Mesenteric fat pad (tissue), 1 donor: ENCODE measurements around the gene PRKCD. TPM values are rescaled to one million over a fixed set of nuclear protein-coding genes. Genes with fewer than 3 reads are reported as not detected.

ENCODE experiments used
- DNase-seq: peaks from one replicate; pipeline ENCODE4 v3.0.0-alpha.2; 2020; ENCODE audit warnings: low spot score
- total RNA-seq: library from RNA; stranded (reverse); fragmentation: NEBNext Ultra II Directional; extraction: Animal tissue kit (Norgen Biotek cat#: 25700); gene quantifications from one replicate; pipeline ENCODE4 v1.2.1, GENCODE V29; 2021
- donor health status: DM: yes; HTN: yes; CAD: no.

Gene PRKCD
- total RNA-seq, 1 donor from 2014 or later, result 80.4 TPM

- no peak for DNase-seq
These were observed 27.7 kb downstream of the PRKCD start for GRCh38 chr3:53188720-53189119.

GRCh38 chr3:53189276-53189675 lies 28.3 kb downstream of the PRKCD start:
- DNase-seq, result no peak

- no peak for DNase-seq
These were observed 29.6 kb downstream of the PRKCD start for GRCh38 chr3:53190659-53191058.

DNA sequence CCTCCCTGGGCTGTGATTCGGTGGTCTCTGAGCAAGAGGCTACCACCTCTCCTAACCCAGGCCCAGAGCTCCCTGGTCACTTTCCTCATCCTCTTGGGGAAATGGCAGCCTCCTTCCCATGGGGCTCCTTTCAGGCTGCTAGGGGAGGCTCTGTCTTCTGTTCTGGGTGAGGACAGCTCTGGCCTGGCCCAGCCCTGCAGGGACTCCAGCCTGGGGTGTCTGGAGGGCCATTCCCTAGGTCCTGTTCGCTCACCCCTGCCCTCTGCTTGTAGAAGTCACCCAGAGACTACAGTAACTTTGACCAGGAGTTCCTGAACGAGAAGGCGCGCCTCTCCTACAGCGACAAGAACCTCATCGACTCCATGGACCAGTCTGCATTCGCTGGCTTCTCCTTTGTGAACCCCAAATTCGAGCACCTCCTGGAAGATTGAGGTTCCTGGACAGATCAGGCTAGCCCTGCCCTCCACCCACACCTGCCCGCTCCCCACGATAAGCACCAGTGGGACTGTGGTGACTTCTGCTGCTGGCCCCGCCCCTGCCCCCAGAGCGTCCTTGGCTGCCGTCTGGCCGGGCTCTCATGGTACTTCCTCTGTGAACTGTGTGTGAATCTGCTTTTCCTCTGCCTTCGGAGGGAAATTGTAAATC lies 30.9 kb downstream of the PRKCD start:
- DNase-seq, result no peak

GRCh38 chr3:53192608-53193007 lies 31.6 kb downstream of the PRKCD start:
- no peak for DNase-seq

DNA sequence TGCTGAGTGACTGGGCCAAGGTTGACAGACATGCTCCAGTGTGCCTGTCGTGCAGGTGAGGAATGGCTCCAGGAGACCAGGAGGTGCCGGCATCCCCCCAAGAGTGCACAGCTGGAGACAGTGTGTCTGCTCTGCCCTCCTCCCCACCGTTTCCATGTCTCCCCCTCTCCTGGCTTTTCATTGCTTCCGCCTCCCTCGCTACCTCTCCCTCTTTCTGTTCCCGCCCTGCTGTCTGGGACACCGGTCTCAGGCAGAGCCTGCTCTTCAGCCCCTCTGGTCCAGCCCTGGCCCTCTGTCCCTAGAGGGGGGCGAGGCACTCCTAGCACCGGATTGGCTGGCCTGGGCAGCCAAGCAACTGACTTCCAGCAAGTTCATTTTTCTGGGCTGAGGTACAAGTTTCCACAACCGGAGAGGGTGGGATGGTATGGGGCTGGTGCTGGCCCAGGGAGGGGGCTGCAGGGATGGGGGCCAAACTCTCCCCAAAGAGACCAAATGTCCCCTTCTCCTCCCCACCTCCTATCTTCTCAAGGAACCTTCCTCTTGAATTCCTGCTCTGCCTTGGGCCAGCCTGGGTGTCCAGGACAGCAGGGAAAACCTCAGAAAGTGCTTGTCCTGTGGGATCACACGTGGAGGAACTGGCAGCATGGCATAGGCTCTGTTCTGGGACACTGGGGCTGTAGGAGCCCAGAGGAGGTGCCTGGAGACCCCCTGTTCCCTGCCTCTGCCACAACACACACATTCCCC lies 32.6 kb downstream of the PRKCD start:
- DNase-seq, result no peak

DNA sequence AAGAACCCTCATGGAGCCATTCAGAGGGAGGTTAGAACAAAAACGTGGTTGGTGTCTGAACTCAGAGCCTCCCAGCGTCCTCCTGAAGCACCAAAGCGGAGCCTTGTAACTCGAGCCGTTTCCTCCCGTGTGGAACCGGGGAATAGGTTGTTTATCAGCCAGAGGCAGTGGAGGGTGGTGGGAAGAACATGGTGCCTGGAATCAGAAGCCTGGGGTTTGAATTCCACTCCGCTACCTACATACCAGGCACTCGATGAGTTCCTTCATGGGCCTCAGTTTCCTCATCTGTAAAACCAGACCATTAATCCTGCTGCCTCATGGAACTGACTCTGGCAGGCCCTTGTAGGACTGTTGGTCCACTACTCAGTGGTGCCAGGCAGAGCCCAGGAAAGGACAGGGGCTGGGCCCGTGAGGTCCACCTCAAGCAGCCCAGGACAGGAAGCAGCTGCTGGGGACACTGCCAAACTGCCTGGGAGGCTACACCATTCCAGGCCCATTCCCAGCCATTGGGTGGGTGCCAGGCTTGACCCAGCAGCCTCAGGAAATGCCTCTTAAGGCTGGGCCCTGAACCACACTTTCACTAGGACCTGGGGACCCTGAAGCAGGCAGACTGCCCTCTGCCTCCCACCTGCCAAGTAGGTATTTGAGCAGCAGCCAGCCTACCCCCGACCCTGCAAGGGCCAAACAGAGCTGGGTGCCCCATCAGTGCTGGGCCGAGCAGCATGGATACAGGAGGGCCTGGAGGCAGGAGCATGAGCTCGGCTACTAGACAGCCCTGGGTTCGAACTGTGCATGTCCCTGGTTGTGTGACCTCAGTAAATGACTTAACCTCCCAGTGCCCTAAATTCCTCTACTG lies 33.4 kb downstream of the PRKCD start:
- DNase-seq, result no peak

DNA sequence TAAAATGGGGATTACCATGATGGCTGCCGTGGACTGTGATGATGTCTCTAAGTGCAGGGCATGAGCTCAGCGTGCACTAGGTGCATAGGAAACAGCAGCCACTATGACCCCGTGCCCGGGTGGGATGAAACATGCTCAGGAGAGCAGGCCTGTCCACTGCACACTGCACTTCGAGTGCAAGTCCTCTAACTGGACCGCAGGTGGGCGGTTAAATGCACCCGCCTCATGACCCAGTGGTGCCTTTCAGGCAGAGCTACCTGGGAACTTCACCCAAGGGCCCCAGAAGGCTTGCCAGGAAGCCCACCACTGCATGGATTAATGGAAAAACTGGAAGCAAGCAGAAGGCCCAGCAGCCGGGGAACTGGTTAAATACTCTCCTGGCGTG lies 34.0 kb downstream of the PRKCD start:
- no peak for DNase-seq

- DNase-seq, result no peak
These were observed 34.9 kb downstream of the PRKCD start for GRCh38 chr3:53195602-53196574.

DNA sequence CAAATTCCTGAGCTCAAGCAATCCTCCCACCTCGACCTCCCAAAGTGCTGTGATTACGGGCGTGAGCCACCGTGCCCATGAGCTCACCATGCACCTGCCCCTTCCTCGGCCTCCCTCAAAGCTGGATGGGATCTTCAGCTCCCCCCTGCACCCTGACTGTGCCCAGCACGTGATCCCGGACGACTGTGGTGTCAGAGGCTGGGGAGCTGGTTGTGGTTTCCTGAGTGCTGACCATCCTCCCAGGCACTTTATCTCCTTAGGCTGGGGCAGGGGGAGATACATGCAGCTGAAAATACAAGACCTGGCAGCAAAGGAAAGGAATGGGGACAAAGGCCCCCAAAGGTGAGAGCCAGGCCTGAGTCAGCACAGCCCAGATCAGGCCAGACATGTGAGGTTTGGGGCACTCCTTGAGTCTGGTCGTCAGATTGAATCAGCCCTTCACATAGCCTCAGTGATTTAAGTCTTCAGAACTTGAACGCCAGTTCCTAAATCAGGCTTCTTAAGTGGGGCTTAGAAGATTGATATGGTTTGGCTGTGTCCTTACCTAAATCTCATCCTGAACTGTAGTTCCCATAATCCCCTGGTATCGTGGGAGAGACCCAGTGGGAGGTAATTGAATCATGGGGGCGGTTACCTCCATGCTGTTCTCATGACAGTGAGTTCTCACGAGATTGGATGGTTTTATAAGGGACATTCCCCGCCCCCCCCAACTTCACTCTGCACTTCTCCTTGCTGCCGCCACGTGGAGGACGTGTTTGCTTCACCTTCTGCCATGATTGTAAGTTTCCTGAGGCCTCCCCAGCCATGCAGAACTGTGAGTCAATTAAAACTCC lies 35.8 kb downstream of the PRKCD start:
- DNase-seq, result no peak

DNA sequence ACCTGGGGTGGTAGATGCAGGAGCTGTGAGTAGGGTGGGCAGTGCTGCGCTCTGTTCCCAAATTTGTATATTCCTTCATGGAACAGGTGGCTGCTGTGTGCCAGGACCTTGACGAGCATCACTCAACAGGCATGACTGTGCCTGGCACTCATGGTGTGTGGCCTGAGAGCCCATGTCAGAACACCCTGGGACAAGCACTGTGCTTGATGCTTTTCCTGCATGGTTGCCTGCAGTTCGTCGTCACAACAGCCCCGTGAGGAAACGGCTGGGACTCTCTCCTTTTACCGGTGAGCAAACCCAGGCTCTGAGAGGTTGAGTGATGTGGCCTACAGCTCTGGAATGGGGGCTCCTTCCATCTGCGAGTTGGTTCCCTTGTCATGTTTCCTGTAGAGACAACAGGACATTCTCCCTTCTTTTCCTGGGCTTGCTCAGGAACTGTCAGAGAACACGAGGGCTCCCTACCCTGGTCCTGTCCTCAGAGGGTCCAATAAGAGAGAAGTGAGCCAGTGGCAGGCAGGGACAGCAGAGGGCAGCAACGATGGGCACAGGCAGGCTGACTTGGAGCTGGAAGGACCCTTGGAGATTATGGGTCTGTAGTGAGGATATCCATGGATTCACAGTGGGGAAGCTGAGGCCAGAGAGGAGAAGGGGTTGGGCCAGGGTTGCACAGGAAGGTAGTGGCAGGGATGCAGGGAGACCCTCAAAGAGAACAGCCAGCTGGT lies 37.4 kb downstream of the PRKCD start:
- DNase-seq, result no peak

DNA sequence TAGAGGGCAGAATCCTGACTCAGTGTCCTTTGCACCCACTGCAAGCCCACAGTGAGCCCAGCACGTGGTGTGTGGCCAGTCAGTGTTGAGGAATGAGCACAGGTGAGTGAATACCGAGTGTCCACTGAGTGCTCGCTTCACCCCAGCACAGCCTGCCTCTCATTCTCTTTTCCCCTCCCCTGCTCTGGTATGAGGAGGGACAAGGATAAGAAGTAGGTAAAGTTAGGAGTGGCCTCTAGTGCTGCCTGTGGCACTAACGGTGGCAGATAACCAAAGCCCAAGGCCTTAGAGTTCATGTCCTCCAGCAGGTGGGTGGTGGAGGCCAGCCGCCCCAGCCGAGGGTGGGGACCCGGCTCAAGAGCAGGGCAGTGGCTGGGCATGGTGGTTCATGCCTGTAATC lies 38.0 kb downstream of the PRKCD start:
- DNase-seq, result no peak

DNA sequence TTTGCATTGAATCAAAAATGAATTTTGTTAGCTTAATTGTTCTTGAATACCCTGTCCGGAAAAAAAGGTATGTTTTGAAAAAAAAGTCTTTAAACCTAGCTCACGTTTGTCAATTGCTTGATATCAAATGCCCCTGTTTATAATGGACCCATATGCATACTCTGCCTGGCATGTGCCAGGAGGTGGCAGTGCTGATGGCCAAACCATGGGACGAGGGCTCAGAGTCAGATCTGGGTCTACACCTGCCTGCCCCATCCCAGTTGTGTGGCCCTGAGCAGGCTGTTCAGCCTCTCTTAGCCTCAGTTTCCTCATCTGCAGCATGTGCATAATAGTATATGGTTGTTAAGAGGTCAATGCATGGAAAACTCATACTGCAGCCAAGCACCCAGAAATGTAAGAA lies 38.8 kb downstream of the PRKCD start:
- DNase-seq, result no peak

DNA sequence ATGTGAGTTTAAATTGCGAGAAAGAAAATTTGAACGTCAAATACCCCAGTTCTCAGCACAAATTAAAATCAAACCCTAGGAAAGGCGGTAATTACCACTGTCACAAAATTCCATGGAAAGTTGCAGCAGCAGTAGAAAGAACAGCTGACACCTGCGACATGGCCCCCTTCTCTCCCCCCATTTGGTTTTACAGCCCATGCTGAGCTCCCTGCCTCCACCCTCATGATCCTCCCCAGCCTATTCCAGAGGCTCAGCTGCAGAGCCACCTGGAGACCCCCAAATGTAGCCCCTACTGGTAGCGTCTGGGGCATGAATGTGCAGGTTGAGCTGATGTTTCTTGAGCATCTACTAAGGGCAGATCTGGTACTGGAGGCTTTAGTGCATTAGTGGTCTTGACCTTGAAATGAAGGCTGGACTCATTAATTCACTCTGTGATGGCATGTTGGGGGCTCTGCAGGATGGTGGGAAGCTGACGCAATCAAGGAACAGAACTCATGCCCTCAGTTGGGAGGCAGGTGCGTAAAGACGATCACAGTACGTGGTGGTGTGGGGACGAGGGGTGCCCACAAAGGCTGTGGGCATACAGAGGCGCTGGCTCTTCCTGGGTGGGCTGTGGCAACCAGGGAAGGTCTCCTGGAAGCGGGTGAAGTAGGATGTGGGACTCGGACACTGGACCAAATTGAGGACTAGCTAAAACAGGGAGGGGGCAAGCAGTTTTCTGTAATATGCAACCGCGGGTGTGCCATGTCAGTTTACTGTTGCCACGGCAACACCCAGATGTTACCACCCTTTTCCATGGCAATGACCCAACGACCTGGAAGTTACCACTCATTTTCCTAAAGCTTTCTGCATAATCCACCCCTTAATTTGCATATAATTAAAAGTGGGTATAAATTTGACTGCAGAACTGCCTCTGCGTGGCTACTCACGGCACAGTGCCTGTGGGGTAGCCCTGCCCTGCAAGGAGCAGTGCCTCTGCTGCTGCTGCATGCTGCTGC lies 39.8 kb downstream of the PRKCD start:
- DNase-seq, result no peak

DNA sequence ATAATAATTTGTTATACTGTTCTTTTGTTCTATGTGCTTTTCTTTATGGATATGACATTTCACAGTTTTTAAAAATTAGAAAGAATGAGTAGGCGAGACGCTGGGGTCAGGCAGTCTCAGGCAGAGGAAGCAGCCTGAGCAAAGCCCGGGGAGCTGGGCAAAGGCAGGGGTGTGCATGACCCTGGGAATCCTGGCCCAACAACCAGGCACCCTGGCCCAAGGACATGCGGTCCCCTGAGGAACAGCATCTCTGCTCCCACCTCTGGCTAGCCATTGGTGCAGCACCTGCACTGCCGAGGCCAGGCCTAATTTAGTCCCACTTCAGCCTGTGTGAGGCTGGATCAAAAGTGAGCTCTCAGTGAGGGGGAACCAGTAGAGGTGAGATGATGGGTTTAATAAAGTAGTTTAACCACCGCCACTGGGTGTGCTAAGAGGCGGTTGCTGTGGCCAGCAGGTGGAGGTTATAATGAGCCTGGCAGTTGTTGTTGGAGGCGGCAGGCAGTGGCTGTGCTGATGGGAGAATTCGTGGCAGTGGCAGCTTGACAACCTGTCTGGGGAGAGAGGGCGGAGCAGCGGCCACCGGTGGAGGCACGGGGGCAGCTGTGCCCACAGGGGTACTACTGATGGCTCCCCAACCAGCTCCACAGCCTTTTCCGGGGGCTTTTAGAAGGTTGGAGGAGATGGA lies 41.5 kb downstream of the PRKCD start:
- no peak for DNase-seq

GRCh38 chr3:53211706-53212702 lies 51.0 kb downstream of the PRKCD start:
- no peak for DNase-seq
